Mesothelial cell of epicardium (in vitro differentiated cells): ENCODE results near the gene NLGN1. TPM values are rescaled to one million over a fixed set of nuclear protein-coding genes. Genes with fewer than 3 reads are reported as not detected.

Source experiments
- DNase-seq, 2 experiments: peaks; one replicate each; pipeline ENCODE4 v3.0.0; 2021; ENCODE audit warnings: low spot score in 2 of 2; ENCODE audit not compliant: unreplicated experiment in 2 of 2
- H3K27ac Mint-ChIP-seq: 2 replicates; pipeline ENCODE4 v1.8.0; 2021; ENCODE audit warnings: mixed read lengths
- H3K27me3 Mint-ChIP-seq: 2 replicates; pipeline ENCODE4 v1.8.0; 2021; ENCODE audit warnings: low read depth, mixed read lengths
- H3K36me3 Mint-ChIP-seq: 2 replicates; pipeline ENCODE4 v1.8.0; 2021; ENCODE audit warnings: mixed read lengths
- H3K4me1 Mint-ChIP-seq: 2 replicates; pipeline ENCODE4 v1.8.0; 2021; ENCODE audit warnings: mixed read lengths
- H3K4me3 Mint-ChIP-seq: 2 replicates; pipeline ENCODE4 v1.8.0; 2021; ENCODE audit warnings: mild to moderate bottlenecking, moderate library complexity, mixed read lengths
- H3K9me3 Mint-ChIP-seq: 2 replicates; pipeline ENCODE4 v1.8.0; 2021; ENCODE audit warnings: mixed read lengths
- total RNA-seq: library from RNA; stranded (reverse); gene quantifications from 3 replicates; pipeline ENCODE4 v1.2.1, GENCODE V29; 2021
- TF ChIP-seq, protein P1 (sequence below): fragments of 200-600 bp; sonication (generic); IDR thresholded peaks from one replicate; pipeline ENCODE4 v1.5.0; 2021; ENCODE audit warnings: antibody characterized with exemption; ENCODE audit not compliant: unreplicated experiment

Gene NLGN1
- total RNA-seq, 1 donor from 2014 or later = 4.2 TPM

GRCh38 chr3:173774294-173774693, 376.8 kb downstream of the NLGN1 start:
- Mint-ChIP-seq H3K4me3 (no peak overlapping the region), H3K4me1 (no peaks in the 10 kb centered on the region), H3K36me3 (no peaks in the 10 kb centered on the region), H3K27ac (no peak overlapping the region), H3K9me3 (no peaks in the 10 kb centered on the region), H3K27me3 (no peaks in the 10 kb centered on the region)
- TF ChIP-seq, protein P1, sequence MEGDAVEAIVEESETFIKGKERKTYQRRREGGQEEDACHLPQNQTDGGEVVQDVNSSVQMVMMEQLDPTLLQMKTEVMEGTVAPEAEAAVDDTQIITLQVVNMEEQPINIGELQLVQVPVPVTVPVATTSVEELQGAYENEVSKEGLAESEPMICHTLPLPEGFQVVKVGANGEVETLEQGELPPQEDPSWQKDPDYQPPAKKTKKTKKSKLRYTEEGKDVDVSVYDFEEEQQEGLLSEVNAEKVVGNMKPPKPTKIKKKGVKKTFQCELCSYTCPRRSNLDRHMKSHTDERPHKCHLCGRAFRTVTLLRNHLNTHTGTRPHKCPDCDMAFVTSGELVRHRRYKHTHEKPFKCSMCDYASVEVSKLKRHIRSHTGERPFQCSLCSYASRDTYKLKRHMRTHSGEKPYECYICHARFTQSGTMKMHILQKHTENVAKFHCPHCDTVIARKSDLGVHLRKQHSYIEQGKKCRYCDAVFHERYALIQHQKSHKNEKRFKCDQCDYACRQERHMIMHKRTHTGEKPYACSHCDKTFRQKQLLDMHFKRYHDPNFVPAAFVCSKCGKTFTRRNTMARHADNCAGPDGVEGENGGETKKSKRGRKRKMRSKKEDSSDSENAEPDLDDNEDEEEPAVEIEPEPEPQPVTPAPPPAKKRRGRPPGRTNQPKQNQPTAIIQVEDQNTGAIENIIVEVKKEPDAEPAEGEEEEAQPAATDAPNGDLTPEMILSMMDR = no peak
- no peak for DNase-seq

GRCh38 chr3:173778251-173778650, 380.7 kb downstream of the NLGN1 start:
- Mint-ChIP-seq H3K27ac (no peak overlapping the region), H3K4me3 (no peak overlapping the region), H3K9me3 (no peaks in the 10 kb centered on the region), H3K36me3 (no peaks in the 10 kb centered on the region), H3K4me1 (no peaks in the 10 kb centered on the region), H3K27me3 (no peaks in the 10 kb centered on the region)
- TF ChIP-seq, protein P1 = no peak
- no peak for DNase-seq

GRCh38 chr3:173780067-173780466, 382.5 kb downstream of the NLGN1 start:
- Mint-ChIP-seq H3K4me3 (no peak overlapping the region), H3K4me1 (no peaks in the 10 kb centered on the region), H3K27me3 (no peaks in the 10 kb centered on the region), H3K27ac (no peak overlapping the region), H3K36me3 (no peaks in the 10 kb centered on the region), H3K9me3 (no peaks in the 10 kb centered on the region)
- DNase-seq = no peak
- TF ChIP-seq, protein P1 = no peak

- H3K27ac Mint-ChIP-seq = no peak overlapping the region
These were observed 387.5 kb downstream of the NLGN1 start for GRCh38 chr3:173785004-173785403.

GRCh38 chr3:173789530-173790162, 392.1 kb downstream of the NLGN1 start:
- TF ChIP-seq, protein P1 = no peak
- DNase-seq = no peak
- H3K27me3 Mint-ChIP-seq = no peaks in the 10 kb centered on the region
- H3K9me3 Mint-ChIP-seq = no peaks in the 10 kb centered on the region
- no peak overlapping the region for H3K27ac Mint-ChIP-seq
- no peak overlapping the region for H3K4me3 Mint-ChIP-seq
- H3K4me1 Mint-ChIP-seq = peaks cover 11% of the 10 kb centered on the region
- H3K36me3 Mint-ChIP-seq = no peaks in the 10 kb centered on the region

More at GRCh38 chr3:173785004-173785403, 387.5 kb downstream of the NLGN1 start:
- TF ChIP-seq, protein P1 = no peak
- no peak for DNase-seq
- H3K9me3 Mint-ChIP-seq = no peaks in the 10 kb centered on the region
- no peaks in the 10 kb centered on the region for H3K27me3 Mint-ChIP-seq
- no peaks in the 10 kb centered on the region for H3K4me1 Mint-ChIP-seq
- H3K4me3 Mint-ChIP-seq = no peak overlapping the region
- H3K36me3 Mint-ChIP-seq = no peaks in the 10 kb centered on the region
